Effector CD8-positive, alpha-beta T cell (primary cell): ENCODE measurements around the gene LRRC71.

ENCODE experiments used
- DNase-seq: peaks from one replicate; lab custom pipeline; 2025; lab: John Stamatoyannopoulos, UW
- total RNA-seq, 4 experiments: gene quantifications; one replicate each; lab custom pipeline; 2026; lab: John Stamatoyannopoulos, UW

LRRC71 gene
- 0 reads per million in 4 experiments for total RNA-seq

- peak; percentile 31 for DNase-seq
These were observed at the start of gene LRRC71 for GRCh38 chr1:156920233-156921052. TSS of gene LRRC71 (plus strand) at chr1:156920632. CDS start at chr1:156920804, 172 bp downstream.

- DNase-seq, result no peak
These were observed 46.8 kb upstream of the LRRC71 start for GRCh38 chr1:156873659-156874058.

- no peak for DNase-seq
These were observed 46.3 kb upstream of the LRRC71 start for GRCh38 chr1:156874142-156874541.

GRCh38 chr1:156874572-156875340, 45.7 kb upstream of the LRRC71 start:
- no peak for DNase-seq

- DNase-seq, result no peak
These were observed 45.2 kb upstream of the LRRC71 start for GRCh38 chr1:156875341-156875615.

- DNase-seq, result no peak
These were observed 44.2 kb upstream of the LRRC71 start for GRCh38 chr1:156876281-156876680.

GRCh38 chr1:156877433-156878170, 42.8 kb upstream of the LRRC71 start:
- no peak for DNase-seq

- DNase-seq, result no peak
These were observed 40.6 kb upstream of the LRRC71 start for GRCh38 chr1:156879876-156880275.

GRCh38 chr1:156880473-156880872, 40.0 kb upstream of the LRRC71 start:
- DNase-seq, result no peak

- no peak for DNase-seq
These were observed 39.3 kb upstream of the LRRC71 start for GRCh38 chr1:156881101-156881500.

- DNase-seq, result no peak
These were observed 38.8 kb upstream of the LRRC71 start for GRCh38 chr1:156881663-156882062.

GRCh38 chr1:156882543-156882942, 37.9 kb upstream of the LRRC71 start:
- no peak for DNase-seq

GRCh38 chr1:156883919-156884318, 36.5 kb upstream of the LRRC71 start:
- DNase-seq, result no peak

GRCh38 chr1:156884560-156885184, 35.8 kb upstream of the LRRC71 start:
- DNase-seq, result no peak

GRCh38 chr1:156885314-156885713, 35.1 kb upstream of the LRRC71 start:
- no peak for DNase-seq

GRCh38 chr1:156885880-156886355, 34.5 kb upstream of the LRRC71 start:
- no peak for DNase-seq

GRCh38 chr1:156886583-156887281, 33.7 kb upstream of the LRRC71 start:
- DNase-seq, result no peak

- DNase-seq, result no peak
These were observed 33.1 kb upstream of the LRRC71 start for GRCh38 chr1:156887317-156887716.

- DNase-seq, result no peak
These were observed 32.7 kb upstream of the LRRC71 start for GRCh38 chr1:156887734-156888133.

- peak; percentile 27 for DNase-seq
These were observed 30.4 kb upstream of the LRRC71 start for GRCh38 chr1:156889802-156890580.
